Effector memory CD4-positive, alpha-beta T cell (primary cell): ENCODE data around the gene DCLK2.

Experiments used
- DNase-seq, 3 donors: peaks; one replicate each; pipeline ENCODE4 v3.0.0-alpha.2; 2020
- H3K27ac ChIP-seq: 2 replicates; pipeline ENCODE4 v1.7.0; 2013; ENCODE audit warnings: mild to moderate bottlenecking, low read length, moderate library complexity; ENCODE audit not compliant: insufficient read depth, poor library complexity, severe bottlenecking
- H3K27me3 ChIP-seq: replicated peaks from 2 replicates; pipeline ENCODE4 v1.7.0; 2013; ENCODE audit warnings: mild to moderate bottlenecking, low read length; ENCODE audit not compliant: insufficient read depth, control insufficient read depth, poor library complexity, severe bottlenecking
- H3K36me3 ChIP-seq: 2 replicates; pipeline ENCODE4 v1.7.0; 2013; ENCODE audit warnings: mild to moderate bottlenecking, low read length, moderate library complexity; ENCODE audit not compliant: control insufficient read depth, insufficient read depth
- H3K4me1 ChIP-seq: 2 replicates; pipeline ENCODE4 v1.7.0; 2013; ENCODE audit warnings: low read length, mild to moderate bottlenecking; ENCODE audit not compliant: control insufficient read depth, insufficient read depth, poor library complexity, severe bottlenecking
- H3K4me3 ChIP-seq: 2 replicates; pipeline ENCODE4 v1.7.0; 2013; ENCODE audit warnings: low read length, low read depth, mild to moderate bottlenecking; ENCODE audit not compliant: insufficient read depth, poor library complexity, severe bottlenecking
- H3K9me3 ChIP-seq: 2 replicates; pipeline ENCODE4 v1.7.0; 2013; ENCODE audit warnings: mild to moderate bottlenecking, low read length, moderate library complexity; ENCODE audit not compliant: control insufficient read depth

The DCLK2 gene

GRCh38 chr4:150283689-150284088, 205.4 kb downstream of the DCLK2 start:
- Histone ChIP-seq H3K4me1 (no peaks in the 10 kb centered on the region), H3K27me3 (no peaks in the 10 kb centered on the region), H3K36me3 (peaks cover 39% of the 10 kb centered on the region), H3K4me3 (no peak overlapping the region), H3K27ac (no peak overlapping the region), H3K9me3 (no peaks in the 10 kb centered on the region)
- DNase-seq: no peak

- Histone ChIP-seq H3K9me3 (no peaks in the 10 kb centered on the region), H3K36me3 (peaks cover 17% of the 10 kb centered on the region), H3K4me1 (no peaks in the 10 kb centered on the region), H3K4me3 (no peak overlapping the region), H3K27me3 (no peaks in the 10 kb centered on the region), H3K27ac (no peak overlapping the region)
- no peak for DNase-seq
Measured at GRCh38 chr4:150286656-150287055, 208.4 kb downstream of the DCLK2 start.

- Histone ChIP-seq H3K27me3 (no peaks in the 10 kb centered on the region), H3K9me3 (no peaks in the 10 kb centered on the region), H3K27ac (no peak overlapping the region), H3K4me3 (no peak overlapping the region), H3K36me3 (peaks cover 4% of the 10 kb centered on the region), H3K4me1 (no peaks in the 10 kb centered on the region)
- no peak for DNase-seq
Measured at GRCh38 chr4:150289198-150289597, 211.0 kb downstream of the DCLK2 start.

- Histone ChIP-seq H3K36me3 (peaks cover 4% of the 10 kb centered on the region), H3K4me3 (no peak overlapping the region), H3K9me3 (no peaks in the 10 kb centered on the region), H3K4me1 (no peaks in the 10 kb centered on the region), H3K27ac (no peak overlapping the region), H3K27me3 (no peaks in the 10 kb centered on the region)
- no peak for DNase-seq
Measured at GRCh38 chr4:150289881-150290280, 211.6 kb downstream of the DCLK2 start.

- H3K36me3 ChIP-seq: no peaks in the 10 kb centered on the region
- no peak overlapping the region for H3K27ac ChIP-seq
- no peak for DNase-seq
Measured at GRCh38 chr4:150297861-150298474, 219.7 kb downstream of the DCLK2 start.

GRCh38 chr4:150299816-150300215, 221.6 kb downstream of the DCLK2 start:
- Histone ChIP-seq H3K27me3 (no peaks in the 10 kb centered on the region), H3K4me1 (no peaks in the 10 kb centered on the region), H3K9me3 (no peaks in the 10 kb centered on the region), H3K36me3 (no peaks in the 10 kb centered on the region), H3K4me3 (no peak overlapping the region), H3K27ac (no peak overlapping the region)
- DNase-seq: no peak

More at GRCh38 chr4:150297861-150298474, 219.7 kb downstream of the DCLK2 start:
- Histone ChIP-seq H3K27me3 (no peaks in the 10 kb centered on the region), H3K9me3 (no peaks in the 10 kb centered on the region), H3K4me3 (no peak overlapping the region), H3K4me1 (no peaks in the 10 kb centered on the region)

GRCh38 chr4:150302553-150302952, 224.3 kb downstream of the DCLK2 start:
- H3K27ac ChIP-seq: no peak overlapping the region
- H3K27me3 ChIP-seq: no peaks in the 10 kb centered on the region
- no peak for DNase-seq

GRCh38 chr4:150305995-150306394, 227.8 kb downstream of the DCLK2 start:
- Histone ChIP-seq H3K27ac (no peak overlapping the region), H3K27me3 (no peaks in the 10 kb centered on the region), H3K36me3 (no peaks in the 10 kb centered on the region), H3K4me3 (no peak overlapping the region), H3K4me1 (no peaks in the 10 kb centered on the region), H3K9me3 (no peaks in the 10 kb centered on the region)
- DNase-seq: no peak

More at GRCh38 chr4:150302553-150302952, 224.3 kb downstream of the DCLK2 start:
- H3K4me1 ChIP-seq: no peaks in the 10 kb centered on the region
- no peaks in the 10 kb centered on the region for H3K36me3 ChIP-seq
- no peaks in the 10 kb centered on the region for H3K9me3 ChIP-seq
- no peak overlapping the region for H3K4me3 ChIP-seq

GRCh38 chr4:150306719-150307118, 228.5 kb downstream of the DCLK2 start:
- DNase-seq: no peak
- Histone ChIP-seq H3K27me3 (no peaks in the 10 kb centered on the region), H3K4me3 (no peak overlapping the region), H3K4me1 (no peaks in the 10 kb centered on the region), H3K9me3 (no peaks in the 10 kb centered on the region), H3K36me3 (no peaks in the 10 kb centered on the region), H3K27ac (no peak overlapping the region)
